Activated gamma-delta T cell (primary cell): ENCODE results near the gene PLA2G4F.

Experiments used
- DNase-seq: peaks from one replicate; lab custom pipeline; 2025; lab: John Stamatoyannopoulos, UW

PLA2G4F gene

GRCh38 chr15:42163947-42164550, 7.6 kb upstream of the PLA2G4F start:
- DNase-seq: no peak

GRCh38 chr15:42163291-42163690, 6.9 kb upstream of the PLA2G4F start:
- DNase-seq: no peak

DNA sequence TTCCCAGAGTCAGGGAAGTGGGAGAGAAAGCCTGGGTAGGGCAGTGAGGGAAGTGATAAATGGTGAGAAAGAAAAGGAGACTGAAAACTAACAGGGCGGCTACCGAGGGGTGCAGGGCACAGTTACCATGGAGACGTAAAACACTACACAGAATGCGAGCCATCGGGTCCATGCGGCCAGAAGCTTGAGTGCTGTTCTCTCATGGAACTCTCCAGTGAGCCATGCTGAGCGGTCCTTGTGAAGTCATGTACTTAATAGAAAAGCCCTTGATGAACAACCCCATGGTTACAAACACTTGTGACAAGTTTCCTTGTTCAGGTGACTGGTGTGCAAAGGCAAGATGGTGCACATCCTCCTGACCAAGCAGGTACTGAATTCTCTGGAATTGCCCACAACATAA, 3.7 kb upstream of the PLA2G4F start:
- no peak for DNase-seq

DNA sequence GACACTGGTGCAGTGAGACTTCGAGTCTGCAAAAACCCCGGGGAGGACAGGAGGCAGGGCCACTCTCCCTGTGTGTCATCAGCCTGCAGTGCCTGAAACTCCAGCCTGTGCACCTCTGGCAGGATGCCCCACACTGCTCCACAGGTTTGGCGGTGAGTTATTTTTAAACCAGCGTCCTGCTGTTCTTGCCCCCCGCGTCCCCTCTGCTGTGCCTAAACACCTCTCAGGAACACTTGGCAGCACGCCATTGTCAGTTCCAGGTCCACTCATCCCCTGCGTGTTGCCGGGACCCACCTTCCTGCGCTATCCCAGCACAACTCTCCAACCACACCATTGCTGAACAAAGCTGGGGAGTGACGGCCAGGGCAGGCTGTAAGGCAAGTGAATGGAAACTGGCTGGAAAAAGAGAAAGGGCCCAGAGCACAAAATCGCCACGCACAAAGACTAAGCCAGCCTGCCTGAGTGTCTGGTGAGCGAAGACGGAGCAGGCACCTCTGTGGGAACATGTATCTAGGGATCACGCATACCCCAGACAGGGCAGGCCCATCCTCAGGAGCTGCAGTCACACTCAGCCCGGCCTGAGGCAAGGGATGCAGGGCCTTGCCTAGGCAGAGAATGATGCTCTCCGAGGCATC, 3.1 kb upstream of the PLA2G4F start:
- no peak for DNase-seq

- no peak for DNase-seq
Observed at GRCh38 chr15:42158941-42159340, 2.5 kb upstream of the PLA2G4F start.

DNA sequence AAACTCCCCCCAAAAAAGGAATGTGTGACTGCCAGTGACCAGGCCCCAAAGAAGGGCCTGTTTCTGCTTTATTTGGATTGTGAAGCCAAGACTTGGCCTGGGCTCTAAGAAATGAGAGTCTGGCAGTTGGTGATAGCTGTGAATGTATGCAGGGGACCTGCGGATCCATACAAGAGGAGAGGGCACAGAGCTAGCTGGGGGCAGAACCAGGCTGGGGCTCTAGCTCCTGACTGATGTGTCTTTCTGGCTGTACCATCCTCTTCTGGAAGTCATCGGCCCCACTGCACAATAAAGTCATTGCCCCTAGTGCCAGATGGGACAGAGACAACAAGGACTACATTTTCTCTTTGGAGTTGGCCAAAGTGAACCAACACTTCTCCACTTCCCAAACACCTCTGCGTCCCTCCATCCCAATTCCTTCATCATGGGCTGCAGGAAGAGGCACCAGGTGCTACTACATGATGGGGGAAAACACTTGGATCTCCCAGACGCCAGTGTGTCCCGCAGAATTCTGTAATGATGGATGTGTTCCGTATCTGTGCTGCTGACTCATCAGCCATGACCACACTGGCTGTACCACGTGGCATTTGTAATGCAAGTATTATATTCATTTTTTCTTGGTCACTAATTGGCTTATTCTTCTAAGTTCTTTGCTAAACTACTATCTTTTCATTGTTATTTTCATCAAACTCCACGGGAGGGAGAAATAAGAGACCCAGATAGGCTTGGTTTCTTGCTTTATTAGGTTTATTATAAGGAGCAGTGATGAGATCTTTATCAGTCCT, 1.7 kb upstream of the PLA2G4F start:
- DNase-seq: no peak

DNA sequence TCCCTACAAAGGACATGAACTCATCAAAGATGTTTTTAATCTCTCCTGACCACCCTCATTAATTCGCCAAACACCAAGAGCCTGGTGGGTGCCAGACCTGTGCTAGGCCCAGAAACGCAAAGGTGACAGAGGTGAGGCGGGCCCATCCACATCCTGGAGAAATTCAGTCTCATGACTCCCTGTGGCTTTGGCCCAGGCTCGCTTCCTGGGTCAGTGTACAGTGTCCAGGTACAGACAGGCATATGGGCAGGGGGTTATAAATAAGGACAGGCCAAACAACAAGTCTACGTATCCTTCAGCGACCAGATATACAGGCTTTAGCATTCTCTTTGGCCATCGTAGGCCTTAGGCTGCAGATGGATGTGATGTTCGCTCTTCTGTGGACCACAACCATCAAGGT, 945 bp upstream of the PLA2G4F start:
- DNase-seq: no peak

DNA sequence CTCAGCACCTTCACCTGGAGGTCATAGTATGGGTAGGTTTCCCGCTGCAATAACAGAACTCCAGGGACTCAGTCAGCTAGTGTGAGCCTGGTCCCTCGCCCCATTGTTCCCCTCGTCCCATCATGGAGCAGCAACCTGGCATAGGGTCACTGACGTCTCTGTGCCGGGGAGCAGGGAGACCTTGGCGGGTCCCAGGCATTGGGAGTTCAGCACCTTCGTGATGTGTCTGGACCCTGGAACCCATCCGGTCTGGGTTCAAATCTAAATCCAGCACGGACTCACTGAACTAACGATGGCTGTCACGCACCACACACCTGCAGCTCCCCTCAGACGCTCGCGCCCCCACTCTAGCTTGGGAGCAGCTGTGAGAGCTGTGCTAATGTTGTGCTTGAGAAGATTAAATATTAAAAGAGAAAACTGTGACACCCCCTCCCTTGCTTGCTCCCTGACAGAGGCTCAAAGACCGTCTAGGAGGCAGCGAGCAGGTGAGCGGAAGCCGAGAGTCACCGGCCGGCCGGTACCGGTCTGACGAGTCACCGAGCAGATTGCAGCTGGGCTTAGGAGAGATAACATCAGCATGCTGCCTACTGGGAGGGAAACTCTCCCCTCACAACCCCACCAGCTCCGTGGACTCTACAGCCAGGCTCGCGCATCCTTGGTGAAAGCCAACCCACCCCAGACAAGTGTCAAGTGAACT, 742 bp downstream of the PLA2G4F start:
- DNase-seq: no peak

DNA sequence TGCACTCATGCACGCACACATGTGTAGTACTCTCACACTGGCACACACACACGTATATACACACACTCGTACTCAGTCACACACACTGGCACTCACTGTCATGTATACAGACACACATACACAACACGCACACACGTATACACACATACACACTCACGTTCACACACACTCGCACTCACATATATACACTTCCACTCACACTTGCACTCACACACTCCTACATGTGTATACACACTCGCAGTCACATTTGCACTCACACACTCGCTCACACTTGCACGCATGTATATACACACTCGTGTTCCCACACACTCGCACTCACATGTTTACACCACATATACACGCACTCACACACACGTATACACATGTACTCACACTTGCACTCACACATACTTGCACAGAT, 1.5 kb downstream of the PLA2G4F start:
- DNase-seq: no peak

DNA sequence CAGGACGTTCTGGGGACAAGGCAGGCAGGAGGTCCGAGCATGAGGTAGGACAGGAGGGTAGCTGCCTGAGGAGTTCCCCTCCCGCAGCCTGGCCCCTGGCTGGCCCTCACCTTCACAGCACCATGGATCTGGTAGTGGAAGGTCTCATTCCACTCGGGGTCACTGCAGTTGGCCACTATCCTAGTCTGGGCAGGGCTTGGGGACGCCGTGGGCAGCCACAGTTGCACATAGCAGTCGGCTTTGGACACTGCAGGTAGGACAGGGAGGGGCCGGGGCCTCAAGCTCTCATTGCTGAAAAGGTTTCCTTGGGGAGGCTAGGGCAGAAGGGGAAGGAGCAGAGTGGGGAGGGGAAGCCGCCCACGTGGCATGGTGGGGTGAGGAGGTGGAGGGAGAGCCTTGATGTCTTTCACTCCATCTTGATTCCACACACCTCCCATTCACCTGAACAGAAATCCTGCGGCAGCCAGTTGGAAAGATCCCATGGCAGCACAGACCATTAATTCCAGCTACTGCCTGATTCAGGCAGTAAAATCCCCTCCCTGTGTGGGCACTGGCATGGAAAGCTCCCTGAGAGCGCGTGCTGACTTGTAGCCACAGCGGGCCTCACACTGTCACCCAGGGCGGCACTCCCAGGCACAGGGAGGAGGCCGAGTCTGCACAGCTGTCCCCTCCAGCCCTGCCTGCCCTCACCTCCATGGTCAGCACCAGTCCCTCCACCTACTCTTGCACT, 2.1 kb downstream of the PLA2G4F start:
- no peak for DNase-seq

GRCh38 chr15:42153874-42154211, 2.6 kb downstream of the PLA2G4F start:
- no peak for DNase-seq

DNA sequence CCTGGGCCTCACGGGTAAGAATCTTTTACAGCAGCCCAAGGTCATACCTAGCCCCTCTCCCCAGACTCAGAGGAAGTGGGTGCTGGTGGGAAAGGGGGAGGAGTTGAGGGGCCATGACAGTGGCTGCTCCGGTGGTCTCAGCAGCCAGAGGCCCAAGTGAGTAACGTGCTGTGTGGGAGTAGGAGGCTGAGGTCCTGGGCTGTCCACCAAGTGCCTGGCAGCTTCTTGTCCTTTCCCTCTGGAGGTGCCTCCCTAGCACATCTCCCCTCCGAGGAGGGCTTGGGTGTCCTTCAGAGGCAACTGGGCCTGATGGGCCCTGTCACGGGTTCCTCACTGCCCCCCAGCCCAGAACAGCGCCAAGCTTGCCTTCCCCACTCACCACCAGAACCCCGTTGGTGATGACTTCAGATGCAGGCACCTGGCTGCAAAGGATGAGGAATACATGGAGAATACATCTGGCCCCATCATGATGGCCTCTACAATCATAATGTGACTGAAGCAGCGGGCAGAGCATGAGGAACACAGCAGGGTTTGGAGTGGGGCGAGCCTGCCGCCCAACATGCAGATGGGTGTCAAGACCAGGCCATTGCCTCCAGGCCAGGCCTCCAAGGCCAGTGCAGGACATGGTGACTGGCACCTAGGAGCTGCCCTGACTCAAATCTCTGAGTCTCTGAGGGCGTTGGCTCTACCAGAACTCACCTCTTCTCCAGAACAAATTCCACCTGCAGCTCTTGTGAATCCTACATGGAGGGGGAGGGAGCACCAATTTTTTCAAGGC, 3.3 kb downstream of the PLA2G4F start:
- no peak for DNase-seq

DNA sequence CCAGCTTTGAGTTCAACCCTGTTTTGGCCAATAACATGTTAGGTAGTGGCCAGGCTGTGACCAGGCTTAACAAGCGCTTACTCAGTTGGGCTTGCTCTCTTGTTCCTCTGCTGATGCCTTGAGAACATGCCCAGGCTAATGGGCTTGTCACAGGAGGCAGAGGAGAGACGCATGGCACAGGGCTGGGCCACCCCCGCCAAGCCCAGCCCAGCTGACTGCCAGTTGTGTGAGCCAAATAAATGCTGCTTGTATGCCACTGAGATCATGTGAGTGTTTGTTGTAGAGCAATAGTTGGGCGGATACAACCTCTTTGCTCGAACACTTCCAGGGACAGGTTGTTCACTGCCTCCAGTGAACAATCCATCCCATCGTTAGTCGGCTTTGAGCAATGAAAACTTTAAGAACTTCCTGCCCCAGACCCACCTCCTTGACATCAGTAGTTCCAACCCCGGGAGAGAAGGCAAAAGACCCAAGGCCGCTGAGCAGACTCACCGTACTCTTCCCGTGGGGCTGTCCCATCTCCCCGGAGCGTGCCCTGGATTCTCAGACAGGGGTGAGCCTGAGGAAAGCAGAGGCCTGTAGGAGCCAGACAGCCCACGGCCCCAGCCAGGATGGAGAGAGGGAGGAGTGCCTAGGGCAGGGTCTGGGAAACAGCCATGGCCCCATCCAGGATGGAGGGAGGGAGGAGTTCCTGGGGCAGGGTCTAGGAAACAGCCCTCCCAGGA, 4.1 kb downstream of the PLA2G4F start:
- DNase-seq: no peak

DNA sequence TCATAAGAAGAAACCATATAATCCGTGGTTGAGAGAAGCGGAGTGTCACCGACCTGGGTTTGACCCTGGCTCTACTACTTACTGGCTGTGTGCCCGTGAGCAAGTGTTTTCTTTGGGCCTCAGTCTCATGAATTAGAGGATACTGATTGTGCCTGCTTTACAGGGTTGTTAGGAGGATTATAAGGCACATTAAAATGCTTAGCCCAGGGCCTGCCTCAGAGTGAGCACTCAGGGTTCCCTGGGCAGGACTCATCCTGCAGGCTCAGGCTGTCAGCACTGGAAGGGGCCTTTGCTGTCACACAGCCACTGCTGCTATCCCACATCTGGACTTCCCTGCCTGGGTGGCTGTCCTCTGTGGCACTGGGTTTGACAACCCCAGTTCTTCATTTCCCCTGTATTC, 4.7 kb downstream of the PLA2G4F start:
- DNase-seq: no peak

DNA sequence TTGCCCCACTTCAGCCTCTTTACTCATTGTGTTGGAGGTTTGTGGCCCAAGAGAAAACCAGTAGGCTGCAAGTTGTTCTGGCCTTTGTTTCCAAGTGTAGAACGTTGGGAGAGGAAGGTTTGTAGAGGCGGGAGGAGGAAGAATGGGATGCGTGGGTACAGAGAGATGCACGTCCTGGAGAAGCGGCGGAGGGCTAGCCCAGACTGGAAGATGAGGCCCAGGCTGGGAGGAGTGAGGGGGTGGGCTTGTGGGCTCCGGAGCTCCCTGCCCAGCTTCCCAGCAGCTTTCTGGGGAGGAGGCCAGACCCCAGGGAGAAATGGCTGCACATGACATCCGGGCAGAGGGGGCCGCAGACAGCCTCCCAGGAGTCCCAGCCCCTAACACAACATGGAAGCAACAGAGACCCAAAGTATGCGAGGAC, 5.3 kb downstream of the PLA2G4F start:
- DNase-seq: no peak

- DNase-seq: no peak
Observed at GRCh38 chr15:42150219-42150970, 6.0 kb downstream of the PLA2G4F start.

DNA sequence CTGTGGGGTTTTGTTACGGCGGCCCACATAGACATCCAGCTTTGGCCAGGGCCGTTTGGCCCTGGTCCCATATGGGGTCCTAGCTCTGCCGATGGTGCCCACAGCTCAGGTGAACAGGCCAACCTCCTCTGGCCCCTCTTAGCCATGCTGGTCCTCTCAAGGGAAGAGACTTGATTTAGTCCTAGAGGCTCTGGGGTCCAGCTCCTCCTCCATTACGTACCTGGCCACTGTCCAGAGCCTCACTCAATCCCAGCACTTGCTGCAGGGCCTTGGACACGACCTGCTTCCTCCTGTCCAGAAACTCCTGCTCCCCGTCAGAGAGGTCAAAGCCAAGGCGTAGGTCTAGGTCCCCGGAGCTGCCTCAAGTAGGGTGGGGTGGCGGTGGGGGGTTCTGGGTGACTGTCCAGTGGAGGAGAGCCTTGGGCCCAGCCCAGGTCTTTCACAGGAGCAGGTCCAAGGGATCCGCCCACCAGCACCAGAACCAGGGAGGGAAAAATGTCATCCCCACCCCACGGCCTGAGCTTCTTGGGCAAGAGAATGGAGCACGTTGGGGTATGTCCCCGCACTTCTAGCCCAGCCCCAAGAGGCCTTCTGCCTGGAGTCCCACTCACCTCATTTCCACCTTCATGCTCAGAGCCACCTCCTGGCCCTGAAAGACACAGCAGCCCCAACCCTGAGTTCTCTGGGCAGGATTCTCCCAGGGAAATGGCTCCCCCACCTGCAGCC, 6.8 kb downstream of the PLA2G4F start:
- DNase-seq: no peak

- DNase-seq: no peak
Observed at GRCh38 chr15:42148808-42149492, 7.5 kb downstream of the PLA2G4F start.

- DNase-seq: no peak
Observed at GRCh38 chr15:42147431-42147735, 9.1 kb downstream of the PLA2G4F start.
